GM12878 (cell line): ENCODE data around the gene PSMA2. TPM values are rescaled to one million over a fixed set of nuclear protein-coding genes. Genes with fewer than 3 reads are reported as not detected.

Experiments
- ATAC-seq: fragments of 200-7000 bp; cut with Tn5 transposase; 3 replicates; pipeline ENCODE4 v1.9.1; 2020; ENCODE audit warnings: mild to moderate bottlenecking, moderate library complexity
- BruUV-seq: library from RNA; stranded (reverse); fragments of 400-500 nt; replicated peaks from 2 replicates; lab custom pipeline; 2021; lab: Mats Ljungman, UMichigan
- CTCF ChIA-PET: fragments of 300-600 bp; sonication (Branson Sonifier 250); formaldehyde crosslinking; extraction: SDS; loops from one replicate; lab custom pipeline; 2021; ENCODE audit warnings: inconsistent platforms; lab: Yijun Ruan, JAX
- POLR2A ChIA-PET: fragments of 350-600 bp; formaldehyde crosslinking; extraction: SDS; loops from one replicate; lab custom pipeline; 2021; ENCODE audit warnings: inconsistent platforms; lab: Charles Lee
- RAD21 ChIA-PET: fragments of 300-600 bp; sonication (Branson Sonifier 250); formaldehyde crosslinking; loops from one replicate; lab custom pipeline; 2023; ENCODE audit warnings: antibody characterized with exemption; ENCODE audit not compliant: unreplicated experiment; lab: Charles Lee
- SMC1A ChIA-PET: fragments of 300-600 bp; sonication (Branson Sonifier 250); formaldehyde crosslinking; loops from one replicate; lab custom pipeline; 2023; ENCODE audit not compliant: unreplicated experiment, uncharacterized antibody; lab: Charles Lee
- DNase-seq: peaks from one replicate; pipeline ENCODE4 v3.0.0-alpha.2; 2011; ENCODE audit warnings: low read depth, low spot score
- FAIRE-seq: peaks from 3 replicates; lab custom pipeline; 2011; peaks lifted over from hg19 to GRCh38; lab: Jason Lieb, UNC
- H2AFZ ChIP-seq: 2 replicates; pipeline ENCODE4 v1.6.0; 2011; ENCODE audit warnings: low read depth, low read length, control low read depth; ENCODE audit not compliant: control insufficient read depth
- H3K27ac ChIP-seq: 2 replicates; pipeline ENCODE4 v1.5.1; 2011; ENCODE audit warnings: control low read depth; ENCODE audit not compliant: control insufficient read depth, insufficient read depth
- H3K27me3 ChIP-seq, 2 experiments: replicated peaks in 1 of 2; 2 replicates each; pipeline versions ENCODE4 v1.6.0 to v1.6.1; 2011; ENCODE audit warnings: low read length in 1 of 2; ENCODE audit not compliant: control insufficient read depth in 2 of 2, insufficient read depth in 2 of 2
- H3K36me3 ChIP-seq, 2 experiments: 2 replicates each; pipeline ENCODE4 v1.5.1; 2011; ENCODE audit warnings: low read length in 1 of 2; ENCODE audit not compliant: control insufficient read depth in 2 of 2, insufficient read depth in 2 of 2
- H3K4me1 ChIP-seq: 2 replicates; pipeline ENCODE4 v1.6.1; 2011; ENCODE audit warnings: mild to moderate bottlenecking, low read length, moderate library complexity, mixed read lengths; ENCODE audit not compliant: control insufficient read depth, insufficient read depth
- H3K4me2 ChIP-seq: 2 replicates; pipeline ENCODE4 v1.6.0; 2011; ENCODE audit warnings: control low read depth; ENCODE audit not compliant: control insufficient read depth, insufficient read depth
- H3K4me3 ChIP-seq: fragments of 200-600 bp; sonication (generic); 2 replicates; pipeline ENCODE4 v1.5.1; 2016
- H3K79me2 ChIP-seq: 2 replicates; pipeline ENCODE4 v1.6.0; 2011; ENCODE audit warnings: low read length; ENCODE audit not compliant: control insufficient read depth, insufficient read depth
- H3K9ac ChIP-seq: 2 replicates; pipeline ENCODE4 v1.8.0; 2011; ENCODE audit warnings: low read length, control low read depth, mixed read lengths; ENCODE audit not compliant: control insufficient read depth, insufficient read depth
- H3K9me3 ChIP-seq: replicated peaks from 3 replicates; pipeline ENCODE4 v1.5.1; 2011; ENCODE audit warnings: mild to moderate bottlenecking, low read length; ENCODE audit not compliant: control insufficient read depth, insufficient read depth
- H4K20me1 ChIP-seq: 2 replicates; pipeline ENCODE4 v1.6.0; 2011; ENCODE audit not compliant: control insufficient read depth, insufficient read depth
- BMI1 ChIP-seq: fragments of 450-650 bp; IDR thresholded peaks from 2 replicates; pipeline ENCODE4 v1.6.1; 2016; ENCODE audit warnings: mild to moderate bottlenecking, moderate library complexity, borderline replicate concordance
- CBX3 ChIP-seq: fragments of 200-600 bp; sonication (generic); IDR thresholded peaks from 2 replicates; pipeline ENCODE4 v1.6.1; 2016; ENCODE audit warnings: low read depth, borderline replicate concordance
- CEBPB ChIP-seq, 2 experiments: fragments of 150-350 bp in 1 of 2; IDR thresholded peaks; 2 replicates each; pipeline ENCODE4 v1.6.1; 2012 to 2014; ENCODE audit warnings: low read depth in 2 of 2, low read length in 2 of 2, borderline replicate concordance in 1 of 2, inconsistent platforms in 1 of 2
- CHD4 ChIP-seq: fragments of 200-600 bp; sonication (generic); IDR thresholded peaks from 2 replicates; pipeline ENCODE4 v1.6.1; 2016; ENCODE audit warnings: mild to moderate bottlenecking
- CREB1 ChIP-seq: IDR thresholded peaks from 2 replicates; pipeline ENCODE4 v1.6.1; 2012; ENCODE audit warnings: low read depth, mild to moderate bottlenecking, inconsistent platforms
- E2F8 ChIP-seq: fragments of 450-650 bp; IDR thresholded peaks from 2 replicates; pipeline ENCODE4 v1.6.1; 2018; ENCODE audit warnings: mild to moderate bottlenecking, low read depth, moderate library complexity; ENCODE audit not compliant: partially characterized antibody
- JUNB ChIP-seq: IDR thresholded peaks from 2 replicates; pipeline ENCODE4 v1.6.1; 2016; ENCODE audit warnings: antibody characterized with exemption, mild to moderate bottlenecking
- KDM1A ChIP-seq: fragments of 200-600 bp; sonication (generic); IDR thresholded peaks from 2 replicates; pipeline ENCODE4 v1.6.1; 2016; ENCODE audit warnings: borderline replicate concordance
- NR2C2 ChIP-seq: IDR thresholded peaks from 2 replicates; pipeline ENCODE4 v1.6.1; 2011; ENCODE audit warnings: borderline replicate concordance, low read depth; ENCODE audit not compliant: control insufficient read depth, insufficient read length
- SIN3A ChIP-seq: IDR thresholded peaks from 2 replicates; pipeline ENCODE4 v1.6.1; 2012; ENCODE audit warnings: low read depth, low read length, improper control_type of control experiment
- SMARCA5 ChIP-seq: fragments of 450-650 bp; IDR thresholded peaks from 2 replicates; pipeline ENCODE4 v1.6.1; 2017; ENCODE audit warnings: mild to moderate bottlenecking
- TCF7 ChIP-seq: IDR thresholded peaks from 2 replicates; pipeline ENCODE4 v1.6.1; 2014; ENCODE audit warnings: antibody characterized with exemption, borderline replicate concordance
- ZBTB33 ChIP-seq: fragments of 450-650 bp; IDR thresholded peaks from 2 replicates; pipeline ENCODE4 v1.6.1; 2017; ENCODE audit warnings: mild to moderate bottlenecking
- ZBTB40 ChIP-seq: fragments of 450-650 bp; IDR thresholded peaks from 2 replicates; pipeline ENCODE4 v1.6.1; 2016; ENCODE audit warnings: mild to moderate bottlenecking, moderate library complexity, borderline replicate concordance
- ZNF384 ChIP-seq: IDR thresholded peaks from 2 replicates; pipeline ENCODE4 v1.6.1; 2012; ENCODE audit warnings: low read depth, mild to moderate bottlenecking, low read length, improper control_type of control experiment, borderline replicate concordance
- ZZZ3 ChIP-seq: IDR thresholded peaks from 2 replicates; pipeline ENCODE4 v1.6.1; 2011; ENCODE audit warnings: low read depth; ENCODE audit not compliant: control insufficient read depth, insufficient read length
- in situ Hi-C: fragments of 300-500 bp; cut with MboI; formaldehyde crosslinking; loops from 9 replicates; pipeline ENCODE4 v1.14.3; 2018; ENCODE audit warnings: mixed read lengths
- intact Hi-C: fragments of 100-400 bp; cut with micrococcal nuclease; formaldehyde crosslinking; loops from one replicate; pipeline ENCODE4 v1.14.2; 2022; ENCODE audit not compliant: unreplicated experiment
- polyA plus RNA-seq, 11 experiments: library from polyadenylated mRNA; depleted of rRNA in 4 of 11; unstranded in 6 of 11; stranded (reverse) in 5 of 11; fragments of >200 nt; fragmentation: Nextera tagmentation in 4 of 11; fragmentation: Illumina TruSeq in 1 of 11; extraction: Ambion mirVana in 4 of 11; extraction: Trizol in 1 of 11; gene quantifications; 1 replicate in 1 of 11; 2 replicates in 10 of 11; pipeline versions ENCODE4 v1.2.1 to v1.2.3, GENCODE V29; 2011 to 2016; ENCODE audit warnings: inconsistent platforms in 2 of 11, missing spikeins in 2 of 11, low read depth in 1 of 11
- total RNA-seq, 4 experiments: library from RNA; depleted of rRNA in 3 of 4; stranded (reverse); fragments of >200 nt in 3 of 4; fragmentation: Illumina TruSeq in 1 of 4; extraction: Trizol in 1 of 4; gene quantifications; 2 replicates each; pipeline versions ENCODE4 v1.2.1 to v1.2.3, GENCODE V29; 2013 to 2021

PSMA2 gene
- total and polyA plus RNA-seq, 10 of the 15 experiments (the other 5 are each of a cell fraction or from before 2014, with no cell fraction given): 129 to 1,223 (median 317) TPM

GRCh38 chr7:42886893-42887505 lies 45.0 kb downstream of the PSMA2 start:
- Histone ChIP-seq H3K79me2 (no peaks in the 10 kb centered on the region), H3K36me3 (no peaks in the 10 kb centered on the region), H3K27me3 (peaks cover 0 to 1% of the 10 kb centered on the region in 2 experiments; a peak in 2 of 4 replicates), H2AFZ (no peak overlapping the region), H3K4me2 (no peak overlapping the region), H3K4me1 (no peaks in the 10 kb centered on the region; the same call in 1 of the 2 replicates), H3K4me3 (no peak overlapping the region), H3K27ac (no peak overlapping the region), H4K20me1 (no peaks in the 10 kb centered on the region), H3K9me3 (no peaks in the 10 kb centered on the region), H3K9ac (no peak overlapping the region)
- ATAC-seq (no peak), FAIRE-seq (no peak), DNase-seq (no peak)
- RAD21 ChIA-PET: interaction anchor here (1.1 to 1.4 kb wide), 2 partner anchors 54 to 944 kb away, joined by 3 read pairs; no protein-coding TSS in a partner anchor
- SMC1A ChIA-PET: interaction anchor here (0.6 to 1.4 kb wide), 4 partner anchors 10 to 568 kb away, joined by 3 to 5 read pairs (median 4); no protein-coding TSS in a partner anchor
- in situ Hi-C loops (no loop called here), intact Hi-C loops (no loop called here)
- POLR2A ChIA-PET: no interaction called here
- BruUV-seq: no TSS peak
- CTCF ChIA-PET: interaction anchor here (0.7 to 2.1 kb wide), 7 partner anchors 10 to 944 kb away, joined by 3 to 16 read pairs (median 3); no protein-coding TSS in a partner anchor
- TF ChIP-seq NR2C2: no peak
- TF ChIP-seq SMARCA5: no peak
- TF ChIP-seq KDM1A: no peak
- TF ChIP-seq CBX3: no peak
- TF ChIP-seq SIN3A: no peak
- TF ChIP-seq BMI1: no peak
- no peak for TF ChIP-seq CEBPB (IDR thresholded peaks at IDR 0.05; ENCODE audit: borderline replicate concordance in 1 of 2, low read depth in 2 of 2, low read length in 2 of 2)
- no peak for TF ChIP-seq CHD4
- no peak for TF ChIP-seq E2F8
- TF ChIP-seq ZBTB40: no peak
- no peak for TF ChIP-seq TCF7
- TF ChIP-seq CREB1: no peak
- TF ChIP-seq ZBTB33: no peak
- TF ChIP-seq ZNF384: no peak
- TF ChIP-seq ZZZ3: no peak
- TF ChIP-seq JUNB: no peak
